Nephron progenitor cell (in vitro differentiated cells): ENCODE measurements around the gene EIF2S1.
"Not testable (repeated sequence)": the region's sequence is repeated elsewhere in the genome, so short reads cannot be mapped to it uniquely, and the experiment has no call there.

Experiments
- DNase-seq: peaks from one replicate; pipeline ENCODE4 v3.0.0; 2021
- H3K27ac Mint-ChIP-seq: 2 replicates; pipeline ENCODE4 v1.8.0; 2021; ENCODE audit warnings: mild to moderate bottlenecking, moderate library complexity, mixed read lengths
- H3K27me3 Mint-ChIP-seq: 2 replicates; pipeline ENCODE4 v1.8.0; 2021; ENCODE audit warnings: mild to moderate bottlenecking, low read depth, mixed read lengths; ENCODE audit not compliant: poor library complexity
- H3K36me3 Mint-ChIP-seq: 2 replicates; pipeline ENCODE4 v1.8.0; 2021; ENCODE audit warnings: low read depth, mixed read lengths
- H3K4me1 Mint-ChIP-seq: 2 replicates; pipeline ENCODE4 v1.8.0; 2021; ENCODE audit warnings: mixed read lengths
- H3K4me3 Mint-ChIP-seq: 2 replicates; pipeline ENCODE4 v1.8.0; 2021; ENCODE audit warnings: mild to moderate bottlenecking, moderate library complexity, mixed read lengths
- H3K9me3 Mint-ChIP-seq: 2 replicates; pipeline ENCODE4 v1.8.0; 2021; ENCODE audit warnings: mild to moderate bottlenecking, moderate library complexity, mixed read lengths
- CTCF ChIP-seq: fragments of 200-600 bp; sonication (generic); IDR thresholded peaks from 2 replicates; pipeline ENCODE4 v1.5.0; 2021; ENCODE audit warnings: antibody characterized with exemption

EIF2S1 gene

DNA sequence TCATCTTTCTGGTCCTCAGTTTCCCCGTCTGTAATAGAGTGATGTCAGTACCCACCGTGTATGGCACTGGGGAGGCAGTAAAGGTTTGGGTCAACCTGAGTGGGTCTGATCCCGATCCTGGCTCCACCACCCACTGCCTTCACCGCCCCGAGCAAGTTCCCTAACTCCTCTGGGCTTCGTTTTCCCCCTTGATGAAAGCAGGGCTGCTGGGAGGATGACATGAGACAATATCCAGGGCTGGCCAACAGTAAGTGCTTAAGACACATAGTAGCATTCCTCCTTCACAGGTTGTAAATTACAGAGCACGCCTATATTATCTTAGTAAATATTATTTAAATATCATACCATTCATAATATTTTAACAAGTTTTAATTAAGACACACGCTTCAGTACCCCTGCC, 51.2 kb downstream of the EIF2S1 start:
- no peak overlapping the region for H3K27ac Mint-ChIP-seq
- peaks cover 3% of the 10 kb centered on the region for H3K27me3 Mint-ChIP-seq
- TF ChIP-seq CTCF, result no peak
- H3K4me1 Mint-ChIP-seq, result peaks cover 5% of the 10 kb centered on the region
- DNase-seq, result no peak
- no peaks in the 10 kb centered on the region for H3K9me3 Mint-ChIP-seq
- H3K36me3 Mint-ChIP-seq, result no peaks in the 10 kb centered on the region
- no peak overlapping the region for H3K4me3 Mint-ChIP-seq

GRCh38 chr14:67411820-67412421, 51.8 kb downstream of the EIF2S1 start, which contains the start of gene PLEK2:
Gene PLEK2, minus strand, starts transcription at chr14:67412165. Its CDS starts 106 bp downstream, at chr14:67412059.
- Mint-ChIP-seq H3K36me3 (no peaks in the 10 kb centered on the region), H3K4me1 (peaks cover 5% of the 10 kb centered on the region), H3K9me3 (no peaks in the 10 kb centered on the region), H3K27me3 (peaks cover 6% of the 10 kb centered on the region), H3K4me3 (no peak within 1 kb of the TSS), H3K27ac (no peak within 1 kb of the TSS)
- TF ChIP-seq CTCF, result no peak
- DNase-seq, result no peak

DNA sequence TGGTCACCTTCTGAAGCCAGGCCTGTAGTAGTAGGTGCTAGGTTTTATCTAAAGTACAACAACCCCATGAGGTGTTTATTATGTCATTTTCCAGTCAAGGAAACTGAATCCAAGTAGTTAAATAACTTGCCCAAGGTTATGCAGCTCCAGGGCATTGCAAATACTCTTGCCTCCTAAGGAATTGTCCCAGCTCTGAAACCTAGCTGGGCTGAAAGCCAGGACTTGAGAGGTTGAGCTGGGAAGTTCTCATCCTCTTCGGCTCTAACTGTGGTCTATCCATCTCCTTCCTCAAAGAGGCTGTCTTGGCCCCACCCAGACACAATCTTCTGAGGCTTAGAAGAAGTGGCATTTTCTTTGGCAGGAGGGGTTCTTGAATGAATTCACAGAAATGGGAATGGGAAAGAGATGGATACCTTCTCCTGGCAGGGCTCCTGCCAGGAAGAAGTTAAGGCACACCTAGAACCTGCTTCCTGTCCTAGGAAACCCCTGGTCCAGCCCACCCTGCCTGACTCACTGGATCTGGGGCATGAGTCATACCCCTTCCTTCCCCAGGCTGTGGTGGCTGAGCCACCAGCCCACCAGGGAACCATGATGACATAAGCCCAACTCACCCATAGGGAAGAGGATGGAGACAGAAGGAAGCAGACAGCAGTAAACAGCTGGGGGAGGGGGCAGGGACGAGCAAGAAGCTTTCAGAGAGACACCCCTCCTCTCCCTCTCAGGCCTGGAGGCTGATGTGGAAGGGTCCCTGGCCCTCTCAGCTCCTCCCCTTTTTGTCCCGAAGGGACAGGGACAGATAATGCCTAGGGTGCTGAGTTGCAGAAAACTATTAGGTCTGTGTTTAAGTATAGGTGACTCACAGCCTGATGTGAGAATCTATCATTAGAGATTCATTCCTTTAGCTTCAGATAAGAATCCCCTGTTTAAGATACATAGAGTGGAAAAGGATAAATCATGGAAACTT, 54.0 kb downstream of the EIF2S1 start:
- no peaks in the 10 kb centered on the region for H3K36me3 Mint-ChIP-seq
- no peak for DNase-seq
- no peak overlapping the region for H3K27ac Mint-ChIP-seq
- peaks cover 8% of the 10 kb centered on the region for H3K27me3 Mint-ChIP-seq
- H3K9me3 Mint-ChIP-seq, result no peaks in the 10 kb centered on the region
- peaks cover 5% of the 10 kb centered on the region for H3K4me1 Mint-ChIP-seq
- TF ChIP-seq CTCF, result no peak
- no peak overlapping the region for H3K4me3 Mint-ChIP-seq

DNA sequence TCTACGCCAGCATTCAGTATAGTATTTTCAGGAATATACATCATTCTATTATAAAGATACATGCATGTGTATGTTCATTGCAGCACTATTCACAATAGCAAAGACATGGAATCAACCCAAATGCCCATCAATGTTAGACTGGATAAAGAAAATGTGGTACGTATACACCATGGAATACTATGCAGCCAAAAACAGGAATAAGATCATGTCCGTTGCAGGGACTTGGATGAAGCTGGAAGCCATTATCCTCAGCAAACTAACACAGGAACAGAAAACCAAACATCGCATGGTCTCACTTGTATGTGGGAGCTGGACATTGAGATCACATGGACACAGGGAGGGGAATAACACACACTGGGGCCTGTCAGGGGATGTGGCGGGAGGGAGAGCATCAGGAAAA, 55.5 kb downstream of the EIF2S1 start:
- not testable (repeated sequence) for H3K4me3 Mint-ChIP-seq, H3K27me3 Mint-ChIP-seq, H3K27ac Mint-ChIP-seq, H3K9me3 Mint-ChIP-seq, H3K36me3 Mint-ChIP-seq, DNase-seq, H3K4me1 Mint-ChIP-seq

- no peak for DNase-seq
- Mint-ChIP-seq H3K4me1 (no peaks in the 10 kb centered on the region), H3K4me3 (no peak overlapping the region), H3K9me3 (no peaks in the 10 kb centered on the region), H3K27ac (no peak overlapping the region), H3K27me3 (peaks cover 5% of the 10 kb centered on the region), H3K36me3 (no peaks in the 10 kb centered on the region)
- no peak for TF ChIP-seq CTCF
These were observed 56.0 kb downstream of the EIF2S1 start for GRCh38 chr14:67416085-67416484.

- H3K4me1 Mint-ChIP-seq, result no peaks in the 10 kb centered on the region
- TF ChIP-seq CTCF, result no peak
These were observed 56.7 kb downstream of the EIF2S1 start for GRCh38 chr14:67416810-67417209.

More at GRCh38 chr14:67416810-67417209, 56.7 kb downstream of the EIF2S1 start:
- Mint-ChIP-seq H3K27ac (no peak overlapping the region), H3K27me3 (peaks cover 5% of the 10 kb centered on the region), H3K36me3 (no peaks in the 10 kb centered on the region), H3K9me3 (no peaks in the 10 kb centered on the region), H3K4me3 (no peak overlapping the region)
- no peak for DNase-seq
